HG03159 (cell line): ENCODE results near the gene TLR1.
"Not testable (repeated sequence)": the region's sequence is repeated elsewhere in the genome, so short reads cannot be mapped to it uniquely, and the experiment has no call there.

Experiments used
- ATAC-seq: cut with Tn5 transposase; IDR thresholded peaks from one replicate; pipeline ENCODE4 v1.9.1; 2021; ENCODE audit warnings: mild to moderate bottlenecking, moderate library complexity; ENCODE audit not compliant: unreplicated experiment

Gene TLR1

DNA sequence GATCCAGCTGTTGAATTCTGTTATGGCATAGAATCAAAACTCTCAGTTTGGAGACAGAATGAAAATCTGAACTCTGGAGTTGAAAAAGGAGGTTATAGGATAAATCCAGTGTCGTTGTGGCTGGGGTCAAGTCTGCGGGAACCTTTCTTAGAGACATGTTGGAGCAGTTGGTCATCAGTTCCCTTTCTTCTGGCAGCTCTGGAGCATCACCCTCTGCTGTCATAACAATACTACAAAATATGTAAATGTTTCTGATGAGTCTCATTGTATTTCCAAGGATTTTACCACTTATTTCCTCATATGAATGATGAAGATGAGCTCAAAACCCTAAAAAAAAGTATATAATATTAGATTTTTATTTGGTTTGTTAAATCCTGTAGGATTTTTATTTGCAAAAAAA is 29.3 kb downstream of the TLR1 start:
- ATAC-seq: no peak

DNA sequence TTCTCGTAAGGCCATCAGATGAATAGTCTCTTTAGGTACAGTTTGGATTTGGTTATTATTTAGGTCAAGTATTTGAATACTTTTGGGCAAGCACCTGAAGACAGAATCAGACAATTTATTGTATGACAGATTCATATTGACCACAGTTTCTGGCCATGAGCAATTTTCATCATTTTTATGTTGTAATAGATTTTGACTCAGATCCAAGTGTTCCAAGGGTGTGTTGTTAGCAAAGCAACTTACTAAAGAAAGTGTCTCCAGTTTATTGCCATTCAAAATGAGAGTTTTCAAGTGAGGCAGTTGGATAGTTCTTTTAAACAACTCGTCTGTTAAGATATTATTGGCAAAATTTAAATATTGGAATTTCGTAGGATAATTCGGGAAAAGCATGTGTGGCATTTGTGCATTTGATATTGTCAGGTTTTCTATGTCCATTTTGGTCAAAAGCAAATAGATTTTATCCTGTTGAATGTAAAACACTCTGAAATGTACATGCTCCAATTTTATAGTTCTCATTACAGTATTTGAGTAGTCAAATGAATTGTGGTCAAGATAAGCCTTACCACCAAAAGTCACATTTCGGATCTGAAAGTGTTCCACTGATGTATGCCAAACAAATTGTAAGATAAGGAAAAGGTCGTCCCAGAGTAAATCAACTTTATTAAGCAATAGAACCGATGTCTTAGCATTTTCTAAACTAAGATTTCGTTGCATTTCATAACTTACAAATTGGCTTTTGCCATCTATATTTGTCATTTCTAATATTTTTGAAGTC is 30.2 kb downstream of the TLR1 start:
- ATAC-seq: no peak

DNA sequence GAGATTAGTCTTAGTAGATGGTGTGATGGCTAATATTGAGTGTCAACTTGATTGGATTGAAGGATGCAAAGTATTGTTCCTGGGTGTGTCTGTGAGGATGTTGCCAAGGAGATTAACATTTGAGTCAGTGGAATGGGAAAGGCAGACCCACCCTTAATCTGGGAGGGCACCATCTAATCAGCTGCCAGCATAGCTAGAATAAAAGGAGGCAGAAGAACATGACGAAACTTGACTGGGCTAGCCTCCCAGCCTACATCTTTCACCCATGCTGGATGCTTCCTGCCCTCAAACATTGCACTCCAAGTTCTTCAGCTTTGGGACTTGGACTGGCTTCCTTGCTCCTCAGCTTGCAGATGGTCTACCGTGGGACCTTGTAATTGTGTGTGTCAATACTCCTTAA is 34.3 kb downstream of the TLR1 start:
- not testable (repeated sequence) for ATAC-seq

DNA sequence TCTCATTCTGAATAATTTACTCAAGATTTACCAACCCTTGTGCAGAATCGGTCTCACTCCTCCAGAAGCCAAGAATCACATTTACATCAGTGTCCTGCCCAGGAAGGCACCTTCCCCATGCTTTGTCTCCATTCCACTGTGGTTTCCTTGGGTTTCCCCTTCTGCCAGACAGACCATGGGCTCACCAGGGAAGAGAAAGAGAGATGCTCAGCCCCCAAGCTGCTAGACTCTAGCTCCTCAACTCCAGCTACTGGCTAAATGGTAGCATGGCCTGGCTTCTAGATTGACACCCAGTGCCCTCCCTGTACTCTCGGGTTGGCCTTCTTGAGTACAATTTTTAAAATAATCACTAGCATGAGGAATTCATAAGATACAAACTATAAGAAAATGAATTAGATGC is 34.7 kb downstream of the TLR1 start:
- ATAC-seq: no peak

DNA sequence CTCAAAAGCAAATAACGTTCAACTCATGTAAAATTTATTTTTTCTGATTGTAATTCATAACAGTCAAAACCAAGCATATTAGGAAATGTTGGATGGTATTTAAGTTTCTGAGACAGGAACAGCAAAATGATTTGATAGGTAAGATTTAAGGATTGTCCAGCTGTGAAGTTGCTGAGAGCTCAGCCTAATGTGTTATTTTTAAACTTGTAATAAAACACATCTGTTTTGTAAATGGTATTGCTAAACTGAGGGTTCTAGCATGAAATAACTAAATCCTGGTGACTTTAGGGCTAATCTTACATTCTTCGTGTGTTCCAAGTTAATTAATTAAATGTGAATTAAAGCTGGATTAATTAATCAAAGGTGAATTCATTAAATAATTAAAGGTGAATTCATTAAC is 35.1 kb downstream of the TLR1 start:
- ATAC-seq: no peak

DNA sequence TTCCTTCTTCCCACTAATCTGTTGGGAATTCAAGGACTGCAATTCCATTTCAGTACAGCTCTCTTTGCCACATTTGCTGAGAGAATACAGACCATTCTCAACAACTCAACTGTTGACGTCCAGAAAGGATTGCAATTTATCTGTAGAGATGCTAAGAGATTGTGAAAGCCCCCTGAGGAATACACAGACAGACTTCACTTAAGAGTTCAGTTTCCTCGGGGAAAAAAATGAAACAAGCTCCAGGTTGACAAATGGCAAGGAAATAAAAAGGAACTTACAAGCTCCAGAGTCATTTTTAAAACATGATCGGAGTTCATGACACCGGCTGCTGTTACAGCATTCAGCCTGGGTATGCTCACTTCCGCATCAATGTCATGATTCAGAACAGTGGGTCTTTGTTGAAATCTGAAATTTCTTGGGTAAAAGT is 35.6 kb downstream of the TLR1 start:
- no peak for ATAC-seq

DNA sequence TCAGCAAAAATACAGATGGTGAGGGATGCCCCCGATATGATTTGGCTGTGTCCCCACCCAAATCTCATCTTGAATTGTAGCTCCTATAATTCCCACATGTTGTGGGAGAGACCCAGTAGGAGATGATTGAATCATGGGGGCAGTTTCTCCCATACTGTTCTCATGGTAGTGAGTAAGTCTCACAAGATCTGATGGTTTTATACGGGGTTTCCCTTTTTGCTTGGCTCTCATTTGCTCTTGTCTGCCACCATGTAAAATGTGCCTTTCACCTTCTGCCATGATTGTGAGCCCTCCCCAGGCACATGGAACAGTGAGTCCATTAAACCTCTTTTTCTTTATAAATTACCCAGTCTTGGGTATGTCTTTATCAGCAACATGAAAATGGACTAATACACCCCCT is 37.7 kb downstream of the TLR1 start:
- not testable (repeated sequence) for ATAC-seq

DNA sequence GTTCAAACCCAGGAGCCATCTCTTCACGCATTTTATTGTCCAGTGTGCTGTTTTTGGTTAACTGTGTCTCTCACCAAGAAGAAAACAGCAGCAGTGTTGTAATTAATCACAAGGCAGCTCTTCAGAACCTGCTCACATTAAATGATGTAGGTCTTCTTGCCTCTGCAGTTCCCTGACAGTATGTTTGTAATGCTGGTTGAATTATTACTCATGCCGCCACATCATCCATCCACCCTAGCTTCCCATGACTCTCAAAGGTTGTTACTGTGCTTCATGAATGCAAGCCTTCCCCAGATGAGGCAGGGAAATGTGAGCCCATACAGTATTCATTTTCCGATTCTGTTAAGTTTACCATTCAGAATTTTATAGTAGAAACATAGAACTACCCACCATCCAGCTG is 39.2 kb downstream of the TLR1 start:
- ATAC-seq: no peak

DNA sequence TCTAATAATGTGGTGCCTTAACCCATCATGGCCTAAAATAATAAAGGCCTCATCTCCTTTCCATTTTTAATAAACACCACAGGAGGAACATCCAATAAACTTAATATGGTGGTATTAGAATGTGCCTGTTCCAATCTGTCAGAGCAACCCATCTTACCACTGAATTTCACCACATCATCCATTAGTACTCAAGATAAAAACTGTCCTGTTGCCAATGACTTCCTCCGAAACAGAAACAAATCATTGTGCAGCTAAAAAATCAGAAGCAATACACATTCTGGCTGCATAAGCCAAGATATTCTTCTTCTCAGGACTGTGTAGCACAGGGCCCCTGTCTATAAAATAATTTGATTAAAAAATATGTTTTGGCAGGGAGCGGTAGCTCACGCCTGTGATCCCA is 40.3 kb downstream of the TLR1 start:
- no peak for ATAC-seq

DNA sequence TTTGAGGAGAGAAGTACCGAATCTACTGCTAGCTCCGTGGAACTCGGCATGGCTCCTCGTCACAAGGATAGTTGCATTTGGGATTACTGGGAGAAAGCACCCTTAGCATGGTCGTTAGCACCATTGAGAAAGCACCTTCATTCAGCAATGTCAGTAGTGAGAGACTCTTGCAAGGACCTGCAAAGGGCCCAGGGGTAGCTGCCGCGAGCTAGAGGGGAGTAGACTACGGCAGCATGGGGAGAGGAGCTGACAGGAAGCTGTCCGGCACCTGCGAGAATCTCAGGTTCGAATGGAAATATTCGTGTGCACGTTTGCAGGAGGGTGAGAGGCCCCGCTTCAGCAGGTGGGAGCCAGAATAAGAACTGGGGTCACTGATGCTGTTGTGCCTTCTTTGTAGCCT is 42.0 kb downstream of the TLR1 start:
- ATAC-seq: no peak

DNA sequence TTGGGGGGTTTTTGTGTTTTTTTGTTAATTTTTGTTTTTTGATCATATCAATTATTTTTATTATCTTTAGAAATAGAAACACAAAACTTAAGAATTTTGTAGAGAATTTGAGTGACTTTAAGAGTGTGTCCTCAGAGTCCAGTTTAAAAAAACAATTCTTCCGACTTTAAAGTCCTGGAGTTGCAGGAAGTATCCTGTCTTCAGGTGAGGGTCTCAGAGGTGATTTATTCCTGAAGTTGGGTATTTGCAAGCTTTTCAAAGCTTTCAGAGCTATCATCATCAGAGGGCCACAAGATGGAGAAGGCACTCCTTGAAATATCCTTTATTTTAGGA is 44.8 kb downstream of the TLR1 start:
- no peak for ATAC-seq

DNA sequence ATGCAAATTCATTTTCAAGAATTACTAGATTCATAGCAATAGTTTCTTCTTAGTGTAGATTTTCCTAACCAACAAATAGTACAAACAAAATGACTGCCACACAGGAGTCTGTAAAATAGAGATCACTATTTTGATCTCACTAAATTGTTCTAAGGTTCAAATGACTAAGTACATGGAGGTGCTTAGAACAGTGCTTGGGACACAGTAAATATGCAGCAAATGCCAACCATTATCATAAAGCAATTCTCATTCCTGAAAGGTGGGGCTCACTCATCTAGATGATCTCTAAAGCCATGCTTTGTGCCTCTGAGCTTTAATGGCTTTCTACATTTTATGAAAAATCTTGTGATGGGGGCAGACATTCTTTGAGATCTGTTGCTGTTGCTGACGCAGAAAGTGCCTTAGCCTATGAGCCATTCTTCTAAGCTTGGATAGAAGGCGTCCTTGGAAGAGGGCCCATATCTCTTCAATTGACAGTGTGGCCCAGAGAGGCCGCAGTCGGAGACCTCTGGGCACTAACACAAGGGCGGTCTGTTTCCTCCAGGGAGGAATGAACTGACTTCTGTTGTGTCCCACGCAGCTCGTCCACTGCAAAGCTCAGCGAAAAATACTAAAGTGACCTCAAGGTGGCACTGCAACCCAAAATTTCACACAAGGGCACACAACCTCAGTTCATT is 45.3 kb downstream of the TLR1 start:
- no peak for ATAC-seq

DNA sequence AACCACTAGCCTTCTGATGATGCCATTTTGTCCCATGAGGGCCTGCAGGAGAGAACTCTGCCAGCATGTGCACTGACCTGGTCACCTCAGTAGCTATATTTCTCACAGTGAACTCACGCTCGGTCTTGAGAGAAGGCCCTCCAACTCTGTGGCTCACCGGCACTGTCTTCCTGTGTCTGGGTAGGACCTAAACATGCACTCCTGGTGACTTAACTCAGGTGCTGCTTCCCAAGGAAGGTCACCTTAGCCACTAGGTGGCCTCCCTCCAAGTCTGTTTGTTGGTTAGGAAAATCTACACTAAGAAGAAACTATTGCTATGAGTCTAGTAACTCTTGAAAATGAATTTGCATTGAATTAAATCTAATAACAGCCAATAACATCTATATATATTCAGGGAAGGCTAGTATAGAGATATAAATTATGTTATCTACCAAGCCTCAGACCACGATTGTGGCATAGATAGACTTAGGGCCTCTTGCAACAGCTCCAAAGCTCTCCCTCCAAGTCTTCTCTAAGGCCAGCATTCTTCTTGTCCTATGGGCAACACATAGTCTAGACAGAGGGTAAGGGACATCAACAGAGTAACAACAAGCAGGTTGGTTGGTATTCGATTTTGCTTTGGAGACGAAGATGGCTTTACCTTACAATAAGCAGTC is 46.5 kb downstream of the TLR1 start:
- ATAC-seq: no peak

DNA sequence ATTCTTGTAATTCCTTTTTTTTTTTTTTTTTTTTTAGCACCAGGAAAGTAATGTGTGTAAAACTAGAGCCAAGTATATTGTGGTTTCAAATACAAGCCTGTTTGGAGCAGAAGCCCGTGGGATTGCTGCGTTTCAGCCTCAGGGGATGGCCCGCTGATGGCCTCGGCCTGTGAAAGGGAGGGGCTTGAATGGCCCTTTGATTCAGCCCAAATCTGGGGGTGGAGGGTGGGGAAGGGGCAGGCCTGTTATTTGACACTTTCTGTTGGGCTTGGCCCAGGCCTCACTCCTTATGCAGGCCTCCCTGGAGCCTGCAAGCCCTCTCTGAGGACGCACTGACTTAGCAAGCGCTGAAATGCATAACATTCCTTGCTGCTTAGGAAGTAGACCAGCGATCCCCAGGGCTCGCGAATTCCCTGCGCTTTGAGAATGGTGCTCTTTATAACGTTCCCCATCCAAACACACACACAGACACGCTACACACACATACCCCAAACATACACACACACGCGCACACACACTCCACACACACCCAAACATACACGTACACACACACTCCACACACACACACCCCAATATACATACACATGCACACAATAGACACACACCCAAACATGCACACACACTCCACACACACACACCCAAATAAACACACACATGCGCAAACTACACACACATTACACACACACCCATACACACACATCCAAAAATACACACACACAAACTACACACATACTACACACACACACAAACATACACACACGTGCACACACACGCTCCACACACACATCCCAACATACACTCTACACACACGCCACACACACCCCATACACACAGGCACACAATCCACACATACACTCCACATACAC is 51.4 kb downstream of the TLR1 start:
- no peak for ATAC-seq

DNA sequence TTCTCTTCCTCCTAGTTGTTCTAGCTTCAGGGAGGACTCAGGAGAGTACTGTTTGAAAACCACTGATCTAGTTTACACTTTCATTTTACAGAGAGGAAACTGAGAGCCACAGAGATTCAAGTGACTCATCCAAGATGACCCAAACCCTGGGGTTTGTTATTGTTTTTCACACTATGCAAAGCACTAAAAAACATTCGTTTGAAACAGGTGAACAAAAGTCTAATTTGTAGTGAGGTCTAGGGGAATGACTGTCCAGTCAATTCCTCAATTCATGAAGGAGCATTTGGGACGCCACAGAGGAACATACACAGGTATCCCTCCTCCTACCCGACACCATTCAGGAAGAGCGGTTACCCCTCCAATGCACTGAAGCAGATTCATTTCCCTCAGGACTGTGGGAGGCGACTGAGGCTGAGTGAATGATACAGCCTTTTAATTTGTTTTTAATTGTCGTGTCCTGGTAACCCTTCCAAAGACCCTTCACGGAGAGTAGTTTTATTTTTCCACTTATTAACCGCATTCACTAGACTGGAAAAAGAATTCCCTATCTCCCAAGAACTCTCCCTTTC is 52.1 kb downstream of the TLR1 start:
- ATAC-seq: peak; percentile 93

DNA sequence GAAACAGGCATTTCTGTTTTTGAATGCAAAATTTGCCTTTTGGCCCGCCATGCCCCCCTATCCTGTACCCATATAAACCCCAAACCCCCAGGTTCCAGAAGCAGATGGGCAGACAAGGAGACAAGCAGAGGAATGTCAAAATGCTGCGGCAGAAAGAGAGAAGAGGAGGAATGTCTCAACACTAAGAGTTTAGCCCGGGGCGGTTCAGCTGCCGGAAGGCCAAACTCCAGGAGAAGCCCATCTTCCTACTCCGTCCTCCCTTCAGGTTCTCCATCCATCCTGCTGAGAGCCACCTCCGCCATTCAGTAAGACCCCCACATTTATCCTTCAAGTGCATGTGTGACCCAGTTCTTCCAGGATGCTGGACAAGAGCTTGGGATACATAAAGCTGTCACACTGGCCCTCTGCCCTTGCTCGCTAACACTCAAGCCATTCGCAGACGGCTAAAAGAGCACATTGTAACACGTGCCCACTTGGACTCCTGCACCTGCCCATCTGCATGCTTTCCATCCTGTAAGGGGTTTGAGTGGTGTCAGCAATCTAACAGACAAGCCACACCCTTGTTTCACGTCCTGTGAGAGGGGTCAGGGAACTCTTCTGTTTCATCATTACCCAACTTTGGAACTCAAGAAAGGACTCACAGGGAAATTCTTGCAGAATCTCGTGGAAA is 53.1 kb downstream of the TLR1 start:
- ATAC-seq: no peak

DNA sequence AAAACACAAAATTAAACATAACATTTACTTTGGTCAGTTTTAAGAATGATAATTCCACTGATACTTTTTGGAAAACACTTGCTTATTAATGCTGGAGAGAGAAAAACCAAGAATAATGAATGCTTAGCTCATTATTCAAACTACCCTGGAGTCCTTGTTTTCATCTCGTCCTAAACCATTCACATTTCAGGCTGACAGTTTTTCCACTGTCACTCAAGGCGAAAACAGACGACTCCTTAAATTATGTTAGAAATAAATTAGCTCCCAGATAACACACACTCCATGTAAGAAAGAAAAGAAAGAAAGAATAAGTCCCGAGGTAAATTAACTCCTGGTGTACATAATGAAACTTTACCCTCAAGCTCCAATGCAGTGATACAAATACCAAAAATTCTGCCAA is 55.3 kb downstream of the TLR1 start:
- no peak for ATAC-seq

DNA sequence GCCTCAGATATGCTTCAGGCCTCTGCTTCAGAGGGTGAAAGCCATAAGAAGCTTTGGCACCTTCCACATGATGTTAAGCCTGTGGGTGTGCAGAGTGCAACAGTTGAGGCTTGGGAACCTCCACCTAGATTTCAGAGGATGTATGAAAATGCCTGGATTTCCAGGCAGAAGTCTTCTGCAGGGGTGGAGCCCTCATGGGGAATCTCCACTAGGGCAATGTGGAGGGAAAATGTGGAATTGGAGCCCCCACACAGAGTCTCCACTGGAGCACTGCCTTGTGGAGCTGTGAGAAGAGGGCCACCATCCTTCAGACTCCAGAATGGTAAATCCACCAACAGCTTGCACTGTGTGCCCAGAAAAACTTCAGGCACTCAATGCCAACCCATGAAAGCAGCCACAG is 57.0 kb downstream of the TLR1 start:
- no peak for ATAC-seq
